BJ (cell line): ENCODE results near the gene UBE3C. TPM values are rescaled to one million over a fixed set of nuclear protein-coding genes. Genes with fewer than 3 reads are reported as not detected.

Experiments
- CTCF ChIA-PET: fragments of 350-600 bp; formaldehyde crosslinking; extraction: SDS; loops from one replicate; lab custom pipeline; 2021; ENCODE audit warnings: antibody characterized with exemption, inconsistent platforms; lab: Yijun Ruan, JAX
- POLR2A ChIA-PET: fragments of 300-600 bp; sonication (Branson Sonifier 250); formaldehyde crosslinking; extraction: SDS; loops from one replicate; lab custom pipeline; 2021; ENCODE audit warnings: antibody characterized with exemption; lab: Charles Lee
- DNase-seq: peaks from one replicate; pipeline ENCODE4 v3.0.0-alpha.2; 2011; ENCODE audit warnings: low read depth
- H3K27me3 ChIP-seq: 2 replicates; pipeline ENCODE4 v1.6.0; 2011; ENCODE audit warnings: low read length; ENCODE audit not compliant: control insufficient read depth, insufficient read depth
- H3K36me3 ChIP-seq: 2 replicates; pipeline ENCODE4 v1.5.1; 2011; ENCODE audit warnings: low read length; ENCODE audit not compliant: control insufficient read depth, insufficient read depth
- H3K4me3 ChIP-seq: 2 replicates; pipeline ENCODE4 v1.5.1; 2011; ENCODE audit warnings: low read depth, mild to moderate bottlenecking, control low read depth, low read length
- polyA plus RNA-seq: library from polyadenylated mRNA; depleted of rRNA; stranded (reverse); fragments of >200 nt; gene quantifications from 2 replicates; pipeline ENCODE4 v1.2.3, GENCODE V29; 2011
- TF ChIP-seq, protein P1 (sequence below): IDR thresholded peaks from 2 replicates; pipeline ENCODE4 v1.5.1; 2011; ENCODE audit warnings: low read depth, mild to moderate bottlenecking, control low read depth, inconsistent platforms, low read length, moderate library complexity; ENCODE audit not compliant: insufficient read depth

Gene UBE3C
- polyA plus RNA-seq, 1 experiment, result 50.0 TPM

DNA sequence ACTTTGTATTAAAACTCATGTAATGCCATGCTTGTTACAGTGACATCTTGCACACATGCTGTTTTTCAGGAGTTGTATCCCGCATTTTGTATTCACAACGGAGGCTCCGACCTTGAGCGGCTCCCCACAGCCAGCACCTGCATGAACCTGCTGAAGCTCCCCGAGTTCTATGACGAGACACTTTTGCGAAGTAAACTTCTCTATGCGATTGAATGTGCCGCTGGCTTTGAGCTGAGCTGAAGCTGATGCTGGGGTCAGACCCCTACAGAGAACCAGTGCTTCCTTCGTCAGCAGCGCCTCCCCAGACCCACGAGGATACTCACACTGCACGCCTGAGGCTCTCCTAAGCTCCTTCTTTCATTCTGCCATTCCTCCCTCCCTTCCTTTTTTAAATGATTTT lies 128.8 kb downstream of the UBE3C start:
- peaks cover 8% of the 10 kb centered on the region for H3K36me3 ChIP-seq
- H3K27me3 ChIP-seq, result no peaks in the 10 kb centered on the region
- H3K4me3 ChIP-seq, result no peak overlapping the region
- DNase-seq, result no peak
- ChIA-PET POLR2A (no interaction called here), CTCF (interaction anchor here (1.6 kb wide), 2 partner anchors 16 to 17 kb away, joined by 5 to 9 read pairs; no protein-coding TSS in a partner anchor)
- TF ChIP-seq, protein P1, sequence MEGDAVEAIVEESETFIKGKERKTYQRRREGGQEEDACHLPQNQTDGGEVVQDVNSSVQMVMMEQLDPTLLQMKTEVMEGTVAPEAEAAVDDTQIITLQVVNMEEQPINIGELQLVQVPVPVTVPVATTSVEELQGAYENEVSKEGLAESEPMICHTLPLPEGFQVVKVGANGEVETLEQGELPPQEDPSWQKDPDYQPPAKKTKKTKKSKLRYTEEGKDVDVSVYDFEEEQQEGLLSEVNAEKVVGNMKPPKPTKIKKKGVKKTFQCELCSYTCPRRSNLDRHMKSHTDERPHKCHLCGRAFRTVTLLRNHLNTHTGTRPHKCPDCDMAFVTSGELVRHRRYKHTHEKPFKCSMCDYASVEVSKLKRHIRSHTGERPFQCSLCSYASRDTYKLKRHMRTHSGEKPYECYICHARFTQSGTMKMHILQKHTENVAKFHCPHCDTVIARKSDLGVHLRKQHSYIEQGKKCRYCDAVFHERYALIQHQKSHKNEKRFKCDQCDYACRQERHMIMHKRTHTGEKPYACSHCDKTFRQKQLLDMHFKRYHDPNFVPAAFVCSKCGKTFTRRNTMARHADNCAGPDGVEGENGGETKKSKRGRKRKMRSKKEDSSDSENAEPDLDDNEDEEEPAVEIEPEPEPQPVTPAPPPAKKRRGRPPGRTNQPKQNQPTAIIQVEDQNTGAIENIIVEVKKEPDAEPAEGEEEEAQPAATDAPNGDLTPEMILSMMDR, result no peak

DNA sequence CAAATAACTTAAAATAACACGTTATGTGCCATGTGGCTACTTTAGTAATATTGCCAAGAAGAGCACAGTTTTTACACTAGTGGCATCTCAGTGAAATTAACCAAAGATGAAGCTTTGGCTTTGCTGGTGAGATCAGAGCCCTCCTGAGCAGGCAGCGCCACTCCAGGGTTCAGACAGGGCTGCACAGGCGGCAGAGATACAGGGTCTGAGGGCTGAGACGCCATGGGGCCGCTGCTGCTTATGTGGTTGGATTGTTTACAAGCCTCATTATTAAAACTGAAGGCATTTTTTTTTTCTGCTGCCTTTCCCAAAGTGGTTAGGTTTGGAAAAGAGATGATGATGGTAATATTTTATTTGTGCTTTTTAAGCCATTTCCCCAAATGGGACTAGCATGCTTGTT lies 129.2 kb downstream of the UBE3C start:
- POLR2A ChIA-PET, result no interaction called here
- Histone ChIP-seq H3K36me3 (peaks cover 8% of the 10 kb centered on the region), H3K27me3 (no peaks in the 10 kb centered on the region), H3K4me3 (no peak overlapping the region)
- no peak for DNase-seq
- CTCF ChIA-PET, result interaction anchor here (1.4 to 1.6 kb wide), 3 partner anchors 8 to 16 kb away, joined by 3 to 5 read pairs (median 4); no protein-coding TSS in a partner anchor
- TF ChIP-seq, protein P1, result no peak

DNA sequence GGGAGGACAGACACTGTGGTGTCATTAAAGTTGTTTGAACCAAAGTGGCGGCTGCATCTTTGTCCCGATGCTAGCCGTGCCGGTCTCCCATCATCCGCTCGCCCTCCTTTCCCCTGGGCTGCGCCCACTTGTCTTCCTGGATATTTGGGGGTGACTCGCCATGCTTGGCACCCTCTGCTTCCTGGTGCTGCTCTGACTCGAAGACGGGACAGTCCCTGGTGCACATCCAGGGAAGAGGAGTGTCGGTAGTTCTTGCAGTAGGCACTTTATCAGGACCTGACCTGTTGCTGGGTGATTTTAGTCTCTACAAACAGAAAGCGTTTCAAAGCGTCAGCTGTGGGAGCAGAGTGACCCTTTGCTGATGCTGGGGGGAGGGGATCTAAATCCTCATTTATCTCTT lies 129.8 kb downstream of the UBE3C start:
- DNase-seq, result no peak
- no peak overlapping the region for H3K4me3 ChIP-seq
- CTCF ChIA-PET, result interaction anchor here (1.4 to 1.6 kb wide), 2 partner anchors 8 to 10 kb away, joined by 3 to 4 read pairs; no protein-coding TSS in a partner anchor
- H3K27me3 ChIP-seq, result no peaks in the 10 kb centered on the region
- H3K36me3 ChIP-seq, result peaks cover 8% of the 10 kb centered on the region
- POLR2A ChIA-PET, result no interaction called here
- TF ChIP-seq, protein P1, result no peak

DNA sequence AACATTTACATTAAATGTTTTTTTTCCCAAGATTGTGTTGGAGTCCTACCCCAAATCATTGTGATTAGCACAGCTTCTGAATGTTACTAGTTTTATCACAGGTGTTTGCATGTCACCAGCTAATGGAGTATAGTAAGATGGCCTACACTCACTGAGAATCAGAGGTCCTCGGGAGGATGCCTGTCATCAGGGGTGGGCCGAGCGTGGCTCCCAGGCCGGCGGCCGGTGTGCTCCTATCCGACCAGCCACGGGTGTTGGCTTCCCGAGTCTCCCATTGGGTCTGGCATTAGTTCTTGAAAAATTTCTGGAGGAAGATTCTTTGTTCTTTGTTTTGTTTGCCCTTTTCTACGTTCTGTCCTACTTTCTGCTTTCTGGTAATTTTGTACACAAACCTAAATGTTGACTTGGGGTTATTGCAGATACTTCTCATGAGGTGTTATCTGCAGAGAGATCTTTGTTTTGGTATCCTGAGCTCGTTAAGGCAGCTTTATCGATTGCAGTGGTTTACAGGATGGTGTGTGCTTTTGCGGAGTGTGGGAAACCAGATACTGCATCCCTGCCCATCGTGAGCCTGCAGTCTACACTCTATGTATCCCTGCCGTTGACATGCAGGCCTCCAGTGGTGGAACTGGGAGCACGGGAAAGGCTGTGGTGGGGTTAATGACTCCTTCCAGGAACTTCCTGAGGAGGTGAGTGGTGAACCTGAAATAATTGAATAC lies 130.8 kb downstream of the UBE3C start:
- CTCF ChIA-PET, result interaction anchor here (1.4 to 1.6 kb wide), 2 partner anchors 9 to 11 kb away, joined by 3 to 4 read pairs; no protein-coding TSS in a partner anchor
- POLR2A ChIA-PET, result no interaction called here

DNA sequence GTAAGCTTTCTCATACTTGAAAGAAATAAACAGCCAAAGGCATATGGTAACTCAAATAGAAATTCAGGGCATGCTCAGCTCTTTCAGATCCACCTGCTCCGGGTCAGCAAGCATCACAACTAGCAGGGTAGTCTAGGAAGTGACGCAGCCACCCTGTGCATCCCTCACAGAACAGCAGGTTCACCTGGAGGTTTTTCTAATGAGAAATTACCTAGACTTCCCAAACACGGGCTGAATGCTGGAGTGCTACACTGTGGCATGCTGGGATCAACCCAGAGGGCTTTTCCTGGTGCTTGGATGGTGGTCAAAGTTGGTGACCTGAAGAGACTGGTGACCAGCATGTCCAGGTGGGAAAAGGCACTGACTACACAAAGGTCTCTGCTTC lies 131.3 kb downstream of the UBE3C start:
- H3K27me3 ChIP-seq, result no peaks in the 10 kb centered on the region
- DNase-seq, result no peak
- no peak overlapping the region for H3K4me3 ChIP-seq
- ChIA-PET POLR2A (no interaction called here), CTCF (no interaction called here)
- TF ChIP-seq, protein P1, result no peak
- peaks cover 3% of the 10 kb centered on the region for H3K36me3 ChIP-seq

More for the DNA sequence above, 130.8 kb downstream of the UBE3C start:
- TF ChIP-seq, protein P1, result no peak
- Histone ChIP-seq H3K36me3 (peaks cover 4% of the 10 kb centered on the region), H3K4me3 (no peak overlapping the region), H3K27me3 (no peaks in the 10 kb centered on the region)
- no peak for DNase-seq
